ENCODE results near the gene SSC5D. TPM values are rescaled to one million over a fixed set of nuclear protein-coding genes. Genes with fewer than 3 reads are reported as not detected.

SSC5D gene
- total RNA-seq, 1 experiment from 2014 or later = 3.2 TPM

DNA sequence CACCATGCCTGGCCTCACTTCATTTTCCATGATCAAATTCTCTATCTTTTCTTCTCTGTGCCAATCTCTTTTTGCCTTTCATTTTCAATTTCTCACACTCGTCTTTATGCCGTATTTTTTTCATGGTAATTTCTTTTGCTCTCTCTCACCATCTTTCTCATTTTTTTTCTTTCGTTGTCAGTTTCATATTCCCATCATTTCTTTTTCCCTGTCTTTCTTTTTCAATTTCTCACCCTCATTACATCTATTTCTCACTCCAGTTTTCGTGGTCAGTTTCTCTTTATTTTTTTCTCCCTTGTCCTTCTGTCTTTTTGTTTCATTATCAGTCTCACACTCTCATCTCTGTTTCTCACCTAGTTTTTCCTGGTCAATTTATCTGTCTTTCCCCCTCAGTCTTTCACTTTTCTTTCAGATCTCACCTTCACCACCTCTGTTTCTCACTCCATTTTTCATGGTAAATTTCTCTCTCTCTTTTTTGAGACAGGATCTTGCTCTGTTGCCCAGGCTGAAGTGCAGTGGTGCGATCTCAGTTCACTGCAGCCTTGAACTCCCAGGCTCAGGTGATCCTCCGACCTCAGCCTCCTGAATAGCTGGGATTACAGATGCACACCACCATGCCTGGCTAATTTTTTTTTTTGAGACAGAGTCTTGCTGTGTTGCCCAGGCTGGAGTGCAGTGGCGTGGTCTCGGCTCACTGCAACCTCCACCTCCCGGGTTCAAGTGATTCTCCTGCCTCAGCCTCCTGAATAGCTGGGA is 14.1 kb downstream of the SSC5D start:
- Mint-ChIP-seq H3K27ac (no peak overlapping the region), H3K4me3 (no peak overlapping the region; a peak in 1 of 5 replicates), H3K36me3 (ENCODE audit: insufficient read depth in 1 of 3, low read depth in 3 of 3) (peaks cover 3 to 8% (median 7%) of the 10 kb centered on the region in 3 experiments), H3K4me1 (0 out of 4 replicates have a peak, but pooled peaks cover 2% of the 10 kb centered on the region in 2 experiments), H3K27me3 (ENCODE audit: low read depth) (peaks cover 73% of the 10 kb centered on the region), H3K9me3 (peaks cover 11 to 19% of the 10 kb centered on the region in 2 experiments)
- Histone ChIP-seq H3K4ac (ENCODE audit: low read depth, low read length) (no peak overlapping the region), H3K18ac (ENCODE audit: insufficient read length, low read depth, low read length) (no peak overlapping the region), H2BK20ac (ENCODE audit: low read depth, low read length, poor library complexity, severe bottlenecking) (no peak overlapping the region), H2BK120ac (ENCODE audit: low read depth, low read length, poor library complexity, severe bottlenecking) (no peak overlapping the region), H3K79me1 (ENCODE audit: insufficient read depth, low read depth, low read length, poor library complexity, severe bottlenecking) (no peaks in the 10 kb centered on the region), H4K20me1 (ENCODE audit: control insufficient read depth, insufficient read depth, insufficient read length) (no peaks in the 10 kb centered on the region), H3T11ph (ENCODE audit: low read length) (no peak overlapping the region), H2AK5ac (ENCODE audit: insufficient read length, low read length) (no peak overlapping the region), H3K23ac (ENCODE audit: insufficient read length, low read depth, low read length) (no peak overlapping the region), H3K27ac (ENCODE audit: insufficient read length, low read depth, low read length) (no peak overlapping the region), H3K14ac (ENCODE audit: insufficient read depth, low read length) (no peak overlapping the region), H3K4me1 (ENCODE audit: insufficient read depth, low read length) (no peaks in the 10 kb centered on the region), H3K4me2 (ENCODE audit: insufficient read depth, insufficient read length, low read length) (no peak overlapping the region), H2AFZ (ENCODE audit: low read length) (no peak overlapping the region), H3K27me3 (ENCODE audit: insufficient read depth, low read length) (peaks cover 5% of the 10 kb centered on the region), H2BK12ac (ENCODE audit: insufficient read length, low read depth, low read length) (no peak overlapping the region), H3K79me2 (ENCODE audit: insufficient read depth, low read length) (no peaks in the 10 kb centered on the region), H2BK5ac (ENCODE audit: insufficient read length, low read length) (no peak overlapping the region), H3K9me3 (ENCODE audit: control insufficient read depth, low read depth, low read length) (no peaks in the 10 kb centered on the region), H4K8ac (replicated peaks; ENCODE audit: insufficient read length, low read depth, low read length) (no peak overlapping the region), H3K56ac (ENCODE audit: insufficient read length, low read depth, low read length) (no peak overlapping the region), H4K5ac (ENCODE audit: insufficient read length, low read depth, low read length) (no peak overlapping the region), H2BK15ac (ENCODE audit: low read depth, low read length) (no peak overlapping the region), H3K23me2 (ENCODE audit: insufficient read length, low read depth, low read length, poor library complexity, severe bottlenecking) (no peaks in the 10 kb centered on the region), H4K91ac (ENCODE audit: insufficient read length, low read depth, low read length) (no peak overlapping the region), H3K9ac (ENCODE audit: extremely low read depth, insufficient read length, low read length) (no peak overlapping the region)
- DNase-seq = no peak
- TF ChIP-seq, protein P1, sequence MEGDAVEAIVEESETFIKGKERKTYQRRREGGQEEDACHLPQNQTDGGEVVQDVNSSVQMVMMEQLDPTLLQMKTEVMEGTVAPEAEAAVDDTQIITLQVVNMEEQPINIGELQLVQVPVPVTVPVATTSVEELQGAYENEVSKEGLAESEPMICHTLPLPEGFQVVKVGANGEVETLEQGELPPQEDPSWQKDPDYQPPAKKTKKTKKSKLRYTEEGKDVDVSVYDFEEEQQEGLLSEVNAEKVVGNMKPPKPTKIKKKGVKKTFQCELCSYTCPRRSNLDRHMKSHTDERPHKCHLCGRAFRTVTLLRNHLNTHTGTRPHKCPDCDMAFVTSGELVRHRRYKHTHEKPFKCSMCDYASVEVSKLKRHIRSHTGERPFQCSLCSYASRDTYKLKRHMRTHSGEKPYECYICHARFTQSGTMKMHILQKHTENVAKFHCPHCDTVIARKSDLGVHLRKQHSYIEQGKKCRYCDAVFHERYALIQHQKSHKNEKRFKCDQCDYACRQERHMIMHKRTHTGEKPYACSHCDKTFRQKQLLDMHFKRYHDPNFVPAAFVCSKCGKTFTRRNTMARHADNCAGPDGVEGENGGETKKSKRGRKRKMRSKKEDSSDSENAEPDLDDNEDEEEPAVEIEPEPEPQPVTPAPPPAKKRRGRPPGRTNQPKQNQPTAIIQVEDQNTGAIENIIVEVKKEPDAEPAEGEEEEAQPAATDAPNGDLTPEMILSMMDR (conservative IDR thresholded peaks at IDR 0.05) = no peak
- 100% methylated on average over 1 of the region's 9 CpGs for WGBS (ENCODE audit: extremely low coverage, insufficient read length, low lambda C conversion rate)

All from H9 (cell line).